Fibroblast of lung (primary cell): ENCODE data around the gene SCAF11.

Source experiments
- EZH2 ChIP-seq: IDR thresholded peaks from 2 replicates; pipeline ENCODE4 v1.5.1; 2012; ENCODE audit warnings: low read length, control low read depth, mild to moderate bottlenecking; ENCODE audit errors: missing control alignments
- TF ChIP-seq, protein P1 (sequence below), 2 donors: IDR thresholded peaks in 1 of 2; conservative IDR thresholded peaks in 1 of 2; 1 replicate in 1 of 2; 2 replicates in 1 of 2; pipeline ENCODE4 v1.5.1; 2011 to 2012; ENCODE audit warnings: low read length in 2 of 2, control low read depth in 1 of 2, inconsistent platforms in 1 of 2, low read depth in 1 of 2, mild to moderate bottlenecking in 1 of 2

DNA sequence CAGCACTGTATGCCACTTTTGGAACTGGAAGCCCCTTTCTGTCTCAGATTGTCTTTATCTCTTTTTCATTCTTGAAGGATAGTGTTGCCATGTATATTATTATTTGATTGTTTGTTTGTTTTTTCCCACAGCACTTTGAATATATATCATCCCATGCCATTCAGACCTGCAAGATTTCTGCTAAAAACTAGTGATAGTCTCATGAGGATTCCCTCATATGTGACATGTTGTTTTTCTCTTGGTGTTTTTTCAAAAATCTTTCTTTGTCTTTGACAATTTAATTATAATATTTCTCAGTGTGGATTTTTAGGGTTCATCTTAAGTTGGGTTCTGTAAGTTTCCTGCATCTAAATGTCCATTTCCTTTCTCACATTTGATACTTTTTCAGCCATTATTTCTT lies 36.8 kb upstream of the SCAF11 start:
- TF ChIP-seq, protein P1, sequence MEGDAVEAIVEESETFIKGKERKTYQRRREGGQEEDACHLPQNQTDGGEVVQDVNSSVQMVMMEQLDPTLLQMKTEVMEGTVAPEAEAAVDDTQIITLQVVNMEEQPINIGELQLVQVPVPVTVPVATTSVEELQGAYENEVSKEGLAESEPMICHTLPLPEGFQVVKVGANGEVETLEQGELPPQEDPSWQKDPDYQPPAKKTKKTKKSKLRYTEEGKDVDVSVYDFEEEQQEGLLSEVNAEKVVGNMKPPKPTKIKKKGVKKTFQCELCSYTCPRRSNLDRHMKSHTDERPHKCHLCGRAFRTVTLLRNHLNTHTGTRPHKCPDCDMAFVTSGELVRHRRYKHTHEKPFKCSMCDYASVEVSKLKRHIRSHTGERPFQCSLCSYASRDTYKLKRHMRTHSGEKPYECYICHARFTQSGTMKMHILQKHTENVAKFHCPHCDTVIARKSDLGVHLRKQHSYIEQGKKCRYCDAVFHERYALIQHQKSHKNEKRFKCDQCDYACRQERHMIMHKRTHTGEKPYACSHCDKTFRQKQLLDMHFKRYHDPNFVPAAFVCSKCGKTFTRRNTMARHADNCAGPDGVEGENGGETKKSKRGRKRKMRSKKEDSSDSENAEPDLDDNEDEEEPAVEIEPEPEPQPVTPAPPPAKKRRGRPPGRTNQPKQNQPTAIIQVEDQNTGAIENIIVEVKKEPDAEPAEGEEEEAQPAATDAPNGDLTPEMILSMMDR (conservative IDR thresholded peaks at IDR 0.05 in 1 of 2, IDR thresholded peaks at IDR 0.05 in 1 of 2; ENCODE audit: low read depth in 1 of 2, low read length in 2 of 2), result no peak
- no peak for TF ChIP-seq EZH2
